ENCODE data around the gene GPRC5B. TPM values are rescaled to one million over a fixed set of nuclear protein-coding genes. Genes with fewer than 3 reads are reported as not detected.

GPRC5B gene
- total and polyA plus RNA-seq, 5 donors from 2014 or later: 0.14 to 0.42 (median 0.26) TPM; not detected in 1

- Histone ChIP-seq H3K27me3 (ENCODE audit: control insufficient read depth, insufficient read depth, low read length) (no peaks in the 10 kb centered on the region), H3K4me3 (ENCODE audit: low read depth, low read length) (no peak overlapping the region), H3K4me1 (ENCODE audit: control insufficient read depth, insufficient read depth, low read length, poor library complexity, severe bottlenecking) (no peaks in the 10 kb centered on the region), H3K36me3 (ENCODE audit: control insufficient read depth, insufficient read depth, low read length) (no peaks in the 10 kb centered on the region), H3K9me3 (ENCODE audit: control insufficient read depth in 2 of 2, low read length in 2 of 2) (no peaks in the 10 kb centered on the region), H3K27ac (ENCODE audit: insufficient read depth, low read length, poor library complexity, severe bottlenecking) (no peak overlapping the region)
- Mint-ChIP-seq H3K27me3 (peaks cover 14% of the 10 kb centered on the region), H3K4me1 (peaks cover 0 to 6% (median 4%) of the 10 kb centered on the region in 4 donors), H3K27ac (no peak overlapping the region), H3K9me3 (no peaks in the 10 kb centered on the region), H3K36me3 (no peaks in the 10 kb centered on the region), H3K4me3 (no peak overlapping the region)
- DNase-seq: no peak
- ATAC-seq (ENCODE audit: low read depth in 2 of 2): no peak
These were observed 9.9 kb upstream of the GPRC5B start for GRCh38 chr16:19894586-19894985.

- Histone ChIP-seq H3K27me3 (ENCODE audit: control insufficient read depth, insufficient read depth, low read length) (no peaks in the 10 kb centered on the region), H3K4me3 (ENCODE audit: low read depth, low read length) (no peak overlapping the region), H3K36me3 (ENCODE audit: control insufficient read depth, insufficient read depth, low read length) (no peaks in the 10 kb centered on the region), H3K9me3 (ENCODE audit: control insufficient read depth in 2 of 2, low read length in 2 of 2) (no peaks in the 10 kb centered on the region), H3K4me1 (ENCODE audit: control insufficient read depth, insufficient read depth, low read length, poor library complexity, severe bottlenecking) (no peaks in the 10 kb centered on the region), H3K27ac (ENCODE audit: insufficient read depth, low read length, poor library complexity, severe bottlenecking) (no peak overlapping the region)
- Mint-ChIP-seq H3K9me3 (no peaks in the 10 kb centered on the region), H3K36me3 (no peaks in the 10 kb centered on the region), H3K27ac (no peak overlapping the region), H3K27me3 (peaks cover 12% of the 10 kb centered on the region), H3K4me1 (peaks cover 0 to 2% (median 0%) of the 10 kb centered on the region in 4 donors), H3K4me3 (no peak overlapping the region)
- no peak for ATAC-seq (ENCODE audit: low read depth in 2 of 2)
- no peak for DNase-seq
These were observed 8.3 kb upstream of the GPRC5B start for GRCh38 chr16:19892902-19893301.

GRCh38 chr16:19890901-19891300 is 6.3 kb upstream of the GPRC5B start:
- no peak for DNase-seq
- H3K9me3 ChIP-seq (ENCODE audit: control insufficient read depth in 2 of 2, low read length in 2 of 2): no peaks in the 10 kb centered on the region
- Mint-ChIP-seq H3K27ac (no peak overlapping the region), H3K4me1 (peaks cover 0 to 7% (median 6%) of the 10 kb centered on the region in 4 donors), H3K4me3 (no peak overlapping the region), H3K9me3 (no peaks in the 10 kb centered on the region), H3K36me3 (no peaks in the 10 kb centered on the region), H3K27me3 (peaks cover 17% of the 10 kb centered on the region)
- ATAC-seq (ENCODE audit: low read depth in 2 of 2): no peak
- no peak overlapping the region for H3K4me3 ChIP-seq (ENCODE audit: low read depth, low read length)
- H3K4me1 ChIP-seq (ENCODE audit: control insufficient read depth, insufficient read depth, low read length, poor library complexity, severe bottlenecking): peaks cover 6% of the 10 kb centered on the region
- no peaks in the 10 kb centered on the region for H3K27me3 ChIP-seq (ENCODE audit: control insufficient read depth, insufficient read depth, low read length)
- H3K27ac ChIP-seq (ENCODE audit: insufficient read depth, low read length, poor library complexity, severe bottlenecking): no peak overlapping the region
- no peaks in the 10 kb centered on the region for H3K36me3 ChIP-seq (ENCODE audit: control insufficient read depth, insufficient read depth, low read length)

GRCh38 chr16:19888834-19889233 is 4.2 kb upstream of the GPRC5B start:
- Histone ChIP-seq H3K9me3 (ENCODE audit: control insufficient read depth in 2 of 2, low read length in 2 of 2) (no peaks in the 10 kb centered on the region), H3K27ac (ENCODE audit: insufficient read depth, low read length, poor library complexity, severe bottlenecking) (no peak overlapping the region), H3K36me3 (ENCODE audit: control insufficient read depth, insufficient read depth, low read length) (no peaks in the 10 kb centered on the region), H3K4me1 (ENCODE audit: control insufficient read depth, insufficient read depth, low read length, poor library complexity, severe bottlenecking) (peaks cover 24% of the 10 kb centered on the region), H3K4me3 (ENCODE audit: low read depth, low read length) (no peak overlapping the region), H3K27me3 (ENCODE audit: control insufficient read depth, insufficient read depth, low read length) (no peaks in the 10 kb centered on the region)
- ATAC-seq (ENCODE audit: low read depth in 2 of 2) (no peak), DNase-seq (no peak)
- no peak overlapping the region for H3K4me3 Mint-ChIP-seq
- H3K4me1 Mint-ChIP-seq: peaks cover 0 to 21% (median 12%) of the 10 kb centered on the region in 4 donors
- H3K9me3 Mint-ChIP-seq: peaks cover 0 to 2% (median 0%) of the 10 kb centered on the region in 7 donors
- no peaks in the 10 kb centered on the region for H3K36me3 Mint-ChIP-seq
- H3K27ac Mint-ChIP-seq: peak overlapping the region in 1 of 3 donors; percentile 66
- peaks cover 27% of the 10 kb centered on the region for H3K27me3 Mint-ChIP-seq

GRCh38 chr16:19886073-19886941 is 1.7 kb upstream of the GPRC5B start:
- peaks cover 4% of the 10 kb centered on the region for H3K27me3 ChIP-seq (ENCODE audit: control insufficient read depth, insufficient read depth, low read length)
- H3K4me1 ChIP-seq (ENCODE audit: control insufficient read depth, insufficient read depth, low read length, poor library complexity, severe bottlenecking): peaks cover 31% of the 10 kb centered on the region
- H3K36me3 Mint-ChIP-seq: no peaks in the 10 kb centered on the region
- H3K27me3 Mint-ChIP-seq: peaks cover 36% of the 10 kb centered on the region
- H3K4me3 ChIP-seq (ENCODE audit: low read depth, low read length): peak overlapping the region; percentile 55
- H3K4me3 Mint-ChIP-seq: peak overlapping the region; percentile 80 to 91 (median 86)
- no peaks in the 10 kb centered on the region for H3K36me3 ChIP-seq (ENCODE audit: control insufficient read depth, insufficient read depth, low read length)
- no peaks in the 10 kb centered on the region for H3K9me3 ChIP-seq (ENCODE audit: control insufficient read depth in 2 of 2, low read length in 2 of 2)
- ATAC-seq (ENCODE audit: low read depth in 2 of 2) (peak; percentile 67 to 72), DNase-seq (peak; percentile 56 to 87 (median 75))
- peak overlapping the region in 1 of 3 donors; percentile 83 for H3K27ac Mint-ChIP-seq
- H3K4me1 Mint-ChIP-seq: peaks cover 0 to 28% (median 13%) of the 10 kb centered on the region in 4 donors
- no peak overlapping the region for H3K27ac ChIP-seq (ENCODE audit: insufficient read depth, low read length, poor library complexity, severe bottlenecking)
- peaks cover 0 to 2% (median 0%) of the 10 kb centered on the region in 7 donors for H3K9me3 Mint-ChIP-seq

GRCh38 chr16:19885451-19886072 is 914 bp upstream of the GPRC5B start:
- Histone ChIP-seq H3K36me3 (ENCODE audit: control insufficient read depth, insufficient read depth, low read length) (no peaks in the 10 kb centered on the region), H3K4me1 (ENCODE audit: control insufficient read depth, insufficient read depth, low read length, poor library complexity, severe bottlenecking) (peaks cover 31% of the 10 kb centered on the region), H3K9me3 (ENCODE audit: control insufficient read depth in 2 of 2, low read length in 2 of 2) (no peaks in the 10 kb centered on the region), H3K27ac (ENCODE audit: insufficient read depth, low read length, poor library complexity, severe bottlenecking) (no peak overlapping the region), H3K4me3 (ENCODE audit: low read depth, low read length) (peak overlapping the region; percentile 18), H3K27me3 (ENCODE audit: control insufficient read depth, insufficient read depth, low read length) (peaks cover 4% of the 10 kb centered on the region)
- Mint-ChIP-seq H3K36me3 (no peaks in the 10 kb centered on the region), H3K4me1 (peaks cover 0 to 28% (median 13%) of the 10 kb centered on the region in 4 donors), H3K27ac (peak overlapping the region in 2 of 3 donors; percentile 52 to 85), H3K4me3 (peak overlapping the region; percentile 80 to 91 (median 86)), H3K9me3 (peaks cover 0 to 2% (median 0%) of the 10 kb centered on the region in 7 donors), H3K27me3 (peaks cover 36% of the 10 kb centered on the region)
- DNase-seq (peak in 1 of 3 donors; percentile 13), ATAC-seq (ENCODE audit: low read depth in 2 of 2) (no peak)

GRCh38 chr16:19883966-19884485 is 622 bp downstream of the GPRC5B start:
- H3K27ac ChIP-seq (ENCODE audit: insufficient read depth, low read length, poor library complexity, severe bottlenecking): no peak overlapping the region
- no peak for DNase-seq
- H3K4me3 ChIP-seq (ENCODE audit: low read depth, low read length): no peak overlapping the region
- no peaks in the 10 kb centered on the region for H3K36me3 ChIP-seq (ENCODE audit: control insufficient read depth, insufficient read depth, low read length)
- peaks cover 32% of the 10 kb centered on the region for H3K27me3 Mint-ChIP-seq
- no peaks in the 10 kb centered on the region for H3K36me3 Mint-ChIP-seq
- H3K4me1 Mint-ChIP-seq: peaks cover 0 to 28% (median 13%) of the 10 kb centered on the region in 4 donors
- H3K9me3 Mint-ChIP-seq: peaks cover 0 to 2% (median 0%) of the 10 kb centered on the region in 7 donors
- H3K9me3 ChIP-seq (ENCODE audit: control insufficient read depth in 2 of 2, low read length in 2 of 2): no peaks in the 10 kb centered on the region
- no peak for ATAC-seq (ENCODE audit: low read depth in 2 of 2)
- H3K4me3 Mint-ChIP-seq: peak overlapping the region in 2 of 4 donors; percentile 56 to 79
- peaks cover 31% of the 10 kb centered on the region for H3K4me1 ChIP-seq (ENCODE audit: control insufficient read depth, insufficient read depth, low read length, poor library complexity, severe bottlenecking)
- H3K27me3 ChIP-seq (ENCODE audit: control insufficient read depth, insufficient read depth, low read length): peaks cover 4% of the 10 kb centered on the region
- H3K27ac Mint-ChIP-seq: no peak overlapping the region
